Thoracic aorta (tissue), 2 donors: ENCODE results near the gene FXYD7. TPM values are rescaled to one million over a fixed set of nuclear protein-coding genes. Genes with fewer than 3 reads are reported as not detected.
"Not testable (repeated sequence)": the region's sequence is repeated elsewhere in the genome, so short reads cannot be mapped to it uniquely, and the experiment has no call there.

Source experiments
- ATAC-seq: fragments of 150-250 bp; one replicate; pipeline ENCODE4 v1.8.0; 2017; ENCODE audit warnings: low read depth; ENCODE audit not compliant: insufficient number of reproducible peaks, low FRiP score
- DNase-seq: peaks from one replicate; pipeline ENCODE4 v3.0.0-alpha.2; 2020; ENCODE audit warnings: low spot score
- H3K27ac ChIP-seq, 2 donors: fragments of 200-600 bp; sonication (generic); 1 replicate in 1 of 2; 2 replicates in 1 of 2; pipeline ENCODE4 v1.5.1; 2016; ENCODE audit warnings: mild to moderate bottlenecking in 2 of 2, moderate library complexity in 2 of 2
- H3K27me3 ChIP-seq: fragments of 200-600 bp; sonication (generic); replicated peaks from 2 replicates; pipeline ENCODE4 v1.6.0; 2016; ENCODE audit warnings: mild to moderate bottlenecking; ENCODE audit not compliant: insufficient read depth
- H3K36me3 ChIP-seq: fragments of 200-600 bp; sonication (generic); one replicate; pipeline ENCODE4 v1.5.1; 2016
- H3K4me1 ChIP-seq, 2 donors: fragments of 200-600 bp; sonication (generic); 1 replicate in 1 of 2; 2 replicates in 1 of 2; pipeline versions ENCODE4 v1.5.1 to v1.6.0; 2016; ENCODE audit warnings: low read depth in 2 of 2, mild to moderate bottlenecking in 1 of 2; ENCODE audit not compliant: control insufficient read depth in 1 of 2
- H3K4me3 ChIP-seq: fragments of 200-600 bp; sonication (generic); 2 replicates; pipeline ENCODE4 v1.5.1; 2016; ENCODE audit warnings: mild to moderate bottlenecking
- H3K9me3 ChIP-seq: fragments of 200-600 bp; sonication (generic); 2 replicates; pipeline ENCODE4 v1.5.1; 2016
- CTCF ChIP-seq: fragments of 200-600 bp; sonication (generic); IDR thresholded peaks from one replicate; pipeline ENCODE4 v1.5.1; 2019; ENCODE audit warnings: antibody characterized with exemption
- total RNA-seq, 2 donors: library from RNA; depleted of rRNA; stranded (reverse); fragments of >200 nt; gene quantifications; one replicate each; pipeline versions ENCODE4 v1.1.0 to v1.2.3, GENCODE V29; 2016

FXYD7 gene
- total RNA-seq, 2 donors from 2014 or later: not detected

- no peaks in the 10 kb centered on the region for H3K27me3 ChIP-seq
- TF ChIP-seq CTCF: no peak
- ATAC-seq (no peak), DNase-seq (no peak)
- no peaks in the 10 kb centered on the region for H3K4me1 ChIP-seq
- H3K27ac ChIP-seq: no peak overlapping the region
- H3K9me3 ChIP-seq: no peaks in the 10 kb centered on the region
- H3K36me3 ChIP-seq: no peaks in the 10 kb centered on the region
- H3K4me3 ChIP-seq: no peak overlapping the region
These were observed 51.2 kb downstream of the FXYD7 start for GRCh38 chr19:35194012-35194984.

DNA sequence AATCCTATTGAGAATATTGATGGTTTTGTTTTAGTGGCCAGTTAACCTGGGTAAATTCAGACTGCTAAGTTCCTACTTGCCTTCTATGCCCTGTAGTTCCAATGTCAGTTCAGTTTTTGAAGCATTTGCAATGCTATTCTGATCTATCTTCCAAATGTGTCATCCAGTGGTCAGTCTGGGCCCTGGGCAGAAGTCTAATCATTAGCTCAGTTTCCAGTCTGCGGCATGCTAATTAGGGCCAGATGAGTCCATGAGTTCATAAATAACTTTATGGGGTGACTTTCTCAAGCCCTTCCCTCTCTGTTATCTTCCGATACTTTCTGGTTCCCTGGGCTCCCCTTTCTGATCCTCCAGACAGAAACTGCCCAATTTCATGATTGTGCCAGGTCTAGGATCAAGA lies 52.8 kb downstream of the FXYD7 start:
- no peak overlapping the region for H3K27ac ChIP-seq
- no peaks in the 10 kb centered on the region for H3K27me3 ChIP-seq
- no peaks in the 10 kb centered on the region for H3K9me3 ChIP-seq
- no peak overlapping the region for H3K4me3 ChIP-seq
- no peak for TF ChIP-seq CTCF
- ATAC-seq: no peak
- DNase-seq: no peak
- H3K36me3 ChIP-seq: no peaks in the 10 kb centered on the region
- H3K4me1 ChIP-seq: no peaks in the 10 kb centered on the region

DNA sequence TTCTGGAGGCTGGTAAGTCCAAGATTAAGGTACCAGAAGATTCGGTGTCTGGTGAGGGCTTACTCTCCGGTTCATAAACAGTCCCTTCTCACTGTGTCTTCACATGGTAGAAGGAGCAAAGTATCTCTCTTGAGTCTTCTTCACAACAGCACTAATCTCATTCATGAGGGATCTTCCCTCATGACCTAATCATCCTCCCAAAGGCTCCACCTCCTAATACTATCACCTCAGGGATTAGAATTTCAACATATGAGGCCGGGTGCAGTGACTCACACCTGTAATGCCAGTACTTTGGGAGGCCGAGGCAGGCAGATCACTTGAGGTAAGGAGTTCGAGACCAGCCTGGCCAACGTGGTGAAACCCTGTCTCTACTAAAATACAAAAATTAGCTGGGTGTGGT lies 53.8 kb downstream of the FXYD7 start:
- not testable (repeated sequence) for H3K27ac ChIP-seq, H3K27me3 ChIP-seq, H3K4me1 ChIP-seq, H3K4me3 ChIP-seq, ATAC-seq, DNase-seq, H3K36me3 ChIP-seq, H3K9me3 ChIP-seq

DNA sequence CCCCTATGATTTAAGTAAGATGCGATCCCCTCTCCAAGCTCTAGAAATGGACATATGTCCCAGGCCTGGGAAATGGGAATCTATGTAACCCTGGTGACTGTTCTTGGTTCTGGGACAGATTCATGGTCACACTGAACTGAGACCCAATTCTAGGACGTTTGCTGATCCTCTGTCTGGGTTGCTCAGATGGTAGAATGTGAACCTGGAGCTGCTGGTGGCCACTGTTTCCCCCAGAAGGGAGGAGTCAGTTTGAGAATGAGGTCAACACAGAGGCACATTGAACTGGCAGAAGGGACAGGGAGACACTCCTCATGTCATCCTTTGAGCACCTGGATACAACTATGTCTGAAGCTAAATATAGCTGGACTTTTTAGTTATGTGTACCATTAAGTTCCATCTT lies 56.4 kb downstream of the FXYD7 start:
- Histone ChIP-seq H3K9me3 (no peaks in the 10 kb centered on the region), H3K27me3 (no peaks in the 10 kb centered on the region), H3K27ac (no peak overlapping the region), H3K36me3 (no peaks in the 10 kb centered on the region), H3K4me1 (no peaks in the 10 kb centered on the region), H3K4me3 (no peak overlapping the region)
- no peak for DNase-seq
- no peak for ATAC-seq
- no peak for TF ChIP-seq CTCF

GRCh38 chr19:35202722-35203688 lies 60.0 kb downstream of the FXYD7 start:
- Histone ChIP-seq H3K4me1 (no peaks in the 10 kb centered on the region), H3K4me3 (no peak overlapping the region), H3K9me3 (no peaks in the 10 kb centered on the region), H3K27me3 (no peaks in the 10 kb centered on the region), H3K36me3 (no peaks in the 10 kb centered on the region), H3K27ac (no peak overlapping the region)
- ATAC-seq: no peak
- no peak for TF ChIP-seq CTCF
- no peak for DNase-seq

Other genes starting within 250 kb of the FXYD7 start
- 1 to 10 TPM; 1.5 to 1.7 TPM for gene ZNF30, start 216.4 kb upstream of the FXYD7 start, total RNA-seq
- gene ZNF792, start 179.0 kb upstream of the FXYD7 start, total RNA-seq: 1 to 10 TPM; 5.5 to 8.5 TPM
- gene GRAMD1A, start 142.9 kb upstream of the FXYD7 start, total RNA-seq: 10 to 100 TPM; 42.9 to 83.5 TPM
- 10 to 100 TPM; 25.1 to 26.0 TPM for gene SCN1B, start 112.8 kb upstream of the FXYD7 start, total RNA-seq
- 1 to 10 TPM in 1 of 2 donors, under 1 TPM in 1; 0.35 to 5.4 TPM for gene HPN, start 101.5 kb upstream of the FXYD7 start, total RNA-seq
- gene FXYD3, start 27.4 kb upstream of the FXYD7 start, total RNA-seq: 1 to 10 TPM in 1 of 2 donors, under 1 TPM in 1; 0.68 to 6.4 TPM
- gene LGI4, start 8.2 kb upstream of the FXYD7 start, total RNA-seq: 10 to 100 TPM in 1 of 2 donors, 1 to 10 TPM in 1; 7.9 to 17.4 TPM
- 10 to 100 TPM; 50.7 to 65.8 TPM for gene FXYD1, start 4.4 kb upstream of the FXYD7 start, total RNA-seq
- 100 to 1,000 TPM in 1 of 2 donors, 10 to 100 TPM in 1; 65.0 to 106 TPM for gene FXYD5, start 11.5 kb downstream of the FXYD7 start, total RNA-seq
- gene FAM187B, start 85.5 kb downstream of the FXYD7 start, total RNA-seq: not detected
- 1 to 10 TPM; 7.6 to 9.3 TPM for gene LSR, start 105.7 kb downstream of the FXYD7 start, total RNA-seq
- gene USF2, start 125.7 kb downstream of the FXYD7 start, total RNA-seq: 100 to 1,000 TPM in 1 of 2 donors, 10 to 100 TPM in 1; 90.4 to 143 TPM
- gene HAMP, start 139.3 kb downstream of the FXYD7 start, total RNA-seq: under 1 TPM in 1 of 2 donors, not detected in 1; 0.28 TPM
- 1 to 10 TPM in 1 of 2 donors, not detected in 1; 2.8 TPM for gene MAG, start 148.9 kb downstream of the FXYD7 start, total RNA-seq
- gene CD22, start 185.9 kb downstream of the FXYD7 start, total RNA-seq: 1 to 10 TPM; 1.4 to 3.6 TPM
- not detected for gene FFAR1, start 204.6 kb downstream of the FXYD7 start, total RNA-seq
- gene FFAR3, start 215.2 kb downstream of the FXYD7 start, total RNA-seq: not detected
- gene GPR42, start 227.8 kb downstream of the FXYD7 start, total RNA-seq: not detected